Measurements from ENCODE around the gene CLIP2. TPM values are rescaled to one million over a fixed set of nuclear protein-coding genes. Genes with fewer than 3 reads are reported as not detected.

The CLIP2 gene
- total RNA-seq, 1 donor from 2014 or later: 12.9 TPM

- no peak for TF ChIP-seq CTCF (IDR thresholded peaks at IDR 0.05; ENCODE audit: insufficient read depth, low read length, severe bottlenecking)
- FAIRE-seq: no peak
- no peaks in the 10 kb centered on the region for H3K27me3 ChIP-seq (ENCODE audit: control insufficient read depth, insufficient read depth, low read length)
- peak; percentile 13 for DNase-seq (ENCODE audit: low read depth)
- H3K36me3 ChIP-seq (ENCODE audit: control insufficient read depth, insufficient read depth, low read length): no peaks in the 10 kb centered on the region
- H3K4me3 ChIP-seq (ENCODE audit: low read depth, low read length): no peak overlapping the region
Measured at GRCh38 chr7:74365322-74366022, 76.3 kb downstream of the CLIP2 start.

GRCh38 chr7:74371381-74372341 is 82.5 kb downstream of the CLIP2 start:
- H3K36me3 ChIP-seq (ENCODE audit: control insufficient read depth, insufficient read depth, low read length): peaks cover 2% of the 10 kb centered on the region
- FAIRE-seq: no peak
- TF ChIP-seq CTCF (IDR thresholded peaks at IDR 0.05; ENCODE audit: insufficient read depth, low read length, severe bottlenecking): no peak
- H3K27me3 ChIP-seq (ENCODE audit: control insufficient read depth, insufficient read depth, low read length): no peaks in the 10 kb centered on the region
- peak; percentile 41 for DNase-seq (ENCODE audit: low read depth)
- no peak overlapping the region for H3K4me3 ChIP-seq (ENCODE audit: low read depth, low read length)

GRCh38 chr7:74372511-74373111 is 83.4 kb downstream of the CLIP2 start:
- FAIRE-seq (no peak), DNase-seq (ENCODE audit: low read depth) (no peak)
- H3K27me3 ChIP-seq (ENCODE audit: control insufficient read depth, insufficient read depth, low read length): no peaks in the 10 kb centered on the region
- H3K36me3 ChIP-seq (ENCODE audit: control insufficient read depth, insufficient read depth, low read length): peaks cover 2% of the 10 kb centered on the region
- no peak for TF ChIP-seq CTCF (IDR thresholded peaks at IDR 0.05; ENCODE audit: insufficient read depth, low read length, severe bottlenecking)
- no peak overlapping the region for H3K4me3 ChIP-seq (ENCODE audit: low read depth, low read length)

GRCh38 chr7:74373536-74373935 is 84.3 kb downstream of the CLIP2 start:
- no peak overlapping the region for H3K4me3 ChIP-seq (ENCODE audit: low read depth, low read length)
- DNase-seq (ENCODE audit: low read depth) (no peak), FAIRE-seq (no peak)
- no peaks in the 10 kb centered on the region for H3K27me3 ChIP-seq (ENCODE audit: control insufficient read depth, insufficient read depth, low read length)
- TF ChIP-seq CTCF (IDR thresholded peaks at IDR 0.05; ENCODE audit: insufficient read depth, low read length, severe bottlenecking): no peak
- peaks cover 2% of the 10 kb centered on the region for H3K36me3 ChIP-seq (ENCODE audit: control insufficient read depth, insufficient read depth, low read length)

DNA sequence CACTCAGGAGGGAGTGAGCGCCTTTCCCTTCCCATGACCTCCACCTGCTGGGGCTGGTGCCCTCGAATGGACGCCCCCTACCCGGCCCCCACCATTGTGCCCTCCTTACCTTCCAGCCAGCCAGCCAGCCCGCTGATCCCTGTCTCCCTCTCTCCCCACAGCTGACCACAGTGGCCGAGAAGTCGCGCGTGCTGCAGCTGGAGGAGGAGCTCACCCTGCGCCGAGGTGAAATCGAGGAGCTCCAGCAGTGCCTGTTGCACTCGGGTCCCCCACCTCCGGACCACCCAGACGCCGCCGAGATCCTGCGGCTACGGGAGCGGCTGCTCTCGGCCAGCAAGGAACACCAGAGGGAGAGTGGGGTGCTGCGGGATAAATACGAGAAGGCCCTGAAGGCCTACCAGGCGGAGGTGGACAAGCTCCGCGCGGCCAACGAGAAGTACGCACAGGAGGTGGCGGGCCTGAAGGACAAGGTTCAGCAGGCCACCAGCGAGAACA is 86.6 kb downstream of the CLIP2 start:
- no peak for DNase-seq (ENCODE audit: low read depth)
- no peak overlapping the region for H3K4me3 ChIP-seq (ENCODE audit: low read depth, low read length)
- no peaks in the 10 kb centered on the region for H3K27me3 ChIP-seq (ENCODE audit: control insufficient read depth, insufficient read depth, low read length)
- no peak for FAIRE-seq
- peaks cover 2% of the 10 kb centered on the region for H3K36me3 ChIP-seq (ENCODE audit: control insufficient read depth, insufficient read depth, low read length)
- TF ChIP-seq CTCF (IDR thresholded peaks at IDR 0.05; ENCODE audit: insufficient read depth, low read length, severe bottlenecking): no peak

All from bronchial epithelial cell (primary cell).